ENCODE measurements around the gene NOTCH2. TPM values are rescaled to one million over a fixed set of nuclear protein-coding genes. Genes with fewer than 3 reads are reported as not detected.

NOTCH2 gene
- total and polyA plus RNA-seq, 9 of the 15 experiments (the other 6 are each of a cell fraction or from before 2014, with no cell fraction given) = 0.04 to 1.2 (median 0.28) TPM; not detected in 1

GRCh38 chr1:119870917-119871596 lies 198.4 kb downstream of the NOTCH2 start (continued):
- no peak for TF ChIP-seq AFF4 (CRISPR knock-in tag; IDR thresholded peaks at IDR 0.05)
- no peak for TF ChIP-seq TCF7L2 (IDR thresholded peaks at IDR 0.05; ENCODE audit: low read depth, low read length)
- no peak for TF ChIP-seq ZNF41 (CRISPR knock-in tag; conservative IDR thresholded peaks at IDR 0.05)
- no peak for TF ChIP-seq CREB1 (IDR thresholded peaks at IDR 0.05)
- TF ChIP-seq CREB1 (CRISPR knock-in tag; IDR thresholded peaks at IDR 0.05) = no peak
- no peak for TF ChIP-seq BCOR (IDR thresholded peaks at IDR 0.05)
- TF ChIP-seq BHLHE40 (IDR thresholded peaks at IDR 0.05; ENCODE audit: low read length) = 0 out of 2 replicates have a peak, but pooled peaks have one; percentile 12
- no peak for TF ChIP-seq RBFOX2 (IDR thresholded peaks at IDR 0.05; ENCODE audit: low read depth, low read length)
- TF ChIP-seq, protein P1, sequence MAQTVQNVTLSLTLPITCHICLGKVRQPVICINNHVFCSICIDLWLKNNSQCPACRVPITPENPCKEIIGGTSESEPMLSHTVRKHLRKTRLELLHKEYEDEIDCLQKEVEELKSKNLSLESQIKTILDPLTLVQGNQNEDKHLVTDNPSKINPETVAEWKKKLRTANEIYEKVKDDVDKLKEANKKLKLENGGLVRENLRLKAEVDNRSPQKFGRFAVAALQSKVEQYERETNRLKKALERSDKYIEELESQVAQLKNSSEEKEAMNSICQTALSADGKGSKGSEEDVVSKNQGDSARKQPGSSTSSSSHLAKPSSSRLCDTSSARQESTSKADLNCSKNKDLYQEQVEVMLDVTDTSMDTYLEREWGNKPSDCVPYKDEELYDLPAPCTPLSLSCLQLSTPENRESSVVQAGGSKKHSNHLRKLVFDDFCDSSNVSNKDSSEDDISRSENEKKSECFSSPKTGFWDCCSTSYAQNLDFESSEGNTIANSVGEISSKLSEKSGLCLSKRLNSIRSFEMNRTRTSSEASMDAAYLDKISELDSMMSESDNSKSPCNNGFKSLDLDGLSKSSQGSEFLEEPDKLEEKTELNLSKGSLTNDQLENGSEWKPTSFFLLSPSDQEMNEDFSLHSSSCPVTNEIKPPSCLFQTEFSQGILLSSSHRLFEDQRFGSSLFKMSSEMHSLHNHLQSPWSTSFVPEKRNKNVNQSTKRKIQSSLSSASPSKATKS (CRISPR knock-in tag; IDR thresholded peaks at IDR 0.05) = no peak
- TF ChIP-seq HMBOX1 (IDR thresholded peaks at IDR 0.05) = no peak
- peak; percentile 43; the same call in 1 of the 2 replicates for TF ChIP-seq RB1 (IDR thresholded peaks at IDR 0.05; ENCODE audit: low read depth)
- no peak for TF ChIP-seq TEAD1 (CRISPR knock-in tag; IDR thresholded peaks at IDR 0.05)
- peak; percentile 44; the same call in 1 of the 2 replicates for TF ChIP-seq ZBTB7A (IDR thresholded peaks at IDR 0.05; ENCODE audit: borderline replicate concordance, control insufficient read depth, low read depth, low read length)
- no peak for TF ChIP-seq MCM7 (IDR thresholded peaks at IDR 0.05)
- no peak for TF ChIP-seq ZEB2 (IDR thresholded peaks at IDR 0.05)
- TF ChIP-seq POLR2AphosphoS5 (IDR thresholded peaks at IDR 0.05; ENCODE audit: control insufficient read depth, insufficient read depth, low read depth, low read length) = no peak
- TF ChIP-seq ZFP1 (CRISPR knock-in tag; IDR thresholded peaks at IDR 0.05) = no peak
- no peak for TF ChIP-seq YBX1 (IDR thresholded peaks at IDR 0.05)
- no peak for TF ChIP-seq SREBF2 (CRISPR knock-in tag; IDR thresholded peaks at IDR 0.05)
- TF ChIP-seq FOXK1 (CRISPR knock-in tag; IDR thresholded peaks at IDR 0.05; ENCODE audit: borderline replicate concordance) = no peak
- no peak for TF ChIP-seq PATZ1 (CRISPR knock-in tag; IDR thresholded peaks at IDR 0.05; ENCODE audit: borderline replicate concordance)

All from K562 (cell line).